H1 (cell line): ENCODE measurements around the gene STX4. TPM values are rescaled to one million over a fixed set of nuclear protein-coding genes. Genes with fewer than 3 reads are reported as not detected.

Experiments used
- CTCF ChIA-PET: fragments of 300-600 bp; sonication (Branson Sonifier 250); formaldehyde crosslinking; loops from one replicate; lab custom pipeline; 2021; ENCODE audit not compliant: partially characterized antibody; lab: Charles Lee
- POLR2A ChIA-PET: fragments of 300-600 bp; sonication (Branson Sonifier 250); formaldehyde crosslinking; loops from one replicate; lab custom pipeline; 2021; ENCODE audit warnings: inconsistent platforms; ENCODE audit not compliant: partially characterized antibody; lab: Charles Lee
- DNase-seq, 2 experiments: peaks; one replicate each; pipeline versions ENCODE4 v3.0.0 to v3.0.0-alpha.2; 2010 to 2022; ENCODE audit warnings: low spot score in 2 of 2, low read depth in 1 of 2, mixed read lengths in 1 of 2
- FAIRE-seq: peaks from 2 replicates; lab custom pipeline; 2011; peaks lifted over from hg19 to GRCh38; lab: Jason Lieb, UNC
- H2AFZ ChIP-seq: 2 replicates; pipeline ENCODE4 v1.8.1; 2012; ENCODE audit warnings: low read length, inconsistent platforms
- H2AK5ac ChIP-seq: 2 replicates; pipeline ENCODE4 v1.6.1; 2013; ENCODE audit warnings: low read depth, low read length
- H2BK120ac ChIP-seq: replicated peaks from 2 replicates; pipeline ENCODE3; 2013; ENCODE audit warnings: low read depth, low read length, inconsistent platforms
- H2BK12ac ChIP-seq: 2 replicates; pipeline ENCODE4 v1.6.1; 2013; ENCODE audit warnings: low read depth, low read length
- H2BK15ac ChIP-seq: 2 replicates; pipeline ENCODE4 v1.6.1; 2013; ENCODE audit warnings: low read length
- H2BK20ac ChIP-seq: 2 replicates; pipeline ENCODE4 v1.6.1; 2013; ENCODE audit warnings: low read length
- H2BK5ac ChIP-seq: 2 replicates; pipeline ENCODE4 v1.6.1; 2013; ENCODE audit warnings: low read depth, low read length
- H3K14ac ChIP-seq: 2 replicates; pipeline ENCODE4 v1.6.1; 2013; ENCODE audit warnings: inconsistent platforms; ENCODE audit not compliant: insufficient read length
- H3K18ac ChIP-seq: 2 replicates; pipeline ENCODE4 v1.6.1; 2013; ENCODE audit warnings: low read length; ENCODE audit errors: extremely low read depth
- H3K23ac ChIP-seq: 2 replicates; pipeline ENCODE4 v1.6.1; 2013; ENCODE audit warnings: inconsistent platforms; ENCODE audit not compliant: insufficient read length
- H3K23me2 ChIP-seq: 2 replicates; pipeline ENCODE4 v1.6.1; 2013; ENCODE audit warnings: low read depth, low read length
- H3K27ac ChIP-seq: 2 replicates; pipeline ENCODE4 v1.6.1; 2011; ENCODE audit warnings: low read depth, low read length, inconsistent platforms
- H3K27me3 ChIP-seq, 4 experiments: replicated peaks in 1 of 4; 1 replicate in 1 of 4; 2 replicates in 3 of 4; pipeline versions ENCODE4 v1.6.1 to v1.8.1; 2011 to 2013; ENCODE audit warnings: low read length in 3 of 4, mild to moderate bottlenecking in 3 of 4, inconsistent platforms in 2 of 4, mixed read lengths in 2 of 4, moderate library complexity in 1 of 4; ENCODE audit not compliant: control insufficient read depth in 3 of 4, insufficient read depth in 3 of 4; ENCODE audit errors: extremely low read depth in 1 of 4
- H3K36me3 ChIP-seq, 4 experiments: 2 replicates each; pipeline versions ENCODE4 v1.6.1 to v1.8.1; 2011 to 2013; ENCODE audit warnings: mild to moderate bottlenecking in 4 of 4, low read length in 3 of 4, moderate library complexity in 2 of 4, control low read depth in 1 of 4, inconsistent platforms in 1 of 4; ENCODE audit not compliant: insufficient read depth in 4 of 4, control insufficient read depth in 2 of 4
- H3K4ac ChIP-seq: replicated peaks from 2 replicates; pipeline ENCODE3; 2013; ENCODE audit warnings: low read length, low read depth, mixed read lengths, inconsistent platforms; ENCODE audit not compliant: insufficient read length
- H3K4me1 ChIP-seq, 4 experiments: replicated peaks in 1 of 4; 1 replicate in 1 of 4; 2 replicates in 3 of 4; pipeline versions ENCODE4 v1.6.1 to v1.8.1; 2011 to 2013; ENCODE audit warnings: low read length in 3 of 4, inconsistent platforms in 2 of 4, mixed read lengths in 1 of 4; ENCODE audit not compliant: insufficient read depth in 4 of 4, control insufficient read depth in 3 of 4
- H3K4me2 ChIP-seq, 2 experiments: 2 replicates each; pipeline versions ENCODE4 v1.6.1 to v1.8.1; 2011 to 2013; ENCODE audit warnings: low read depth in 2 of 2, low read length in 2 of 2, control low read depth in 1 of 2, inconsistent platforms in 1 of 2, mild to moderate bottlenecking in 1 of 2; ENCODE audit not compliant: insufficient read depth in 1 of 2
- H3K4me3 ChIP-seq, 4 experiments: fragments of 200-600, 300-600 bp in 1 of 4; sonication (generic), shearing (Covaris generic), sonication (Bioruptor Twin) in 1 of 4; 2 replicates each; pipeline versions ENCODE4 v1.5.1 to v1.8.1; 2011 to 2016; ENCODE audit warnings: low read length in 4 of 4, low read depth in 3 of 4, control low read depth in 2 of 4, inconsistent platforms in 2 of 4, mild to moderate bottlenecking in 2 of 4, mixed read lengths in 1 of 4, moderate library complexity in 1 of 4; ENCODE audit not compliant: insufficient read depth in 2 of 4; ENCODE audit errors: extremely low read depth in 1 of 4
- H3K56ac ChIP-seq: replicated peaks from 2 replicates; pipeline ENCODE3; 2013; ENCODE audit warnings: low read depth, mild to moderate bottlenecking, mixed read lengths, low read length, inconsistent platforms; ENCODE audit not compliant: insufficient read length
- H3K79me1 ChIP-seq: 2 replicates; pipeline ENCODE4 v1.6.1; 2013; ENCODE audit warnings: low read depth, low read length, control low read depth
- H3K79me2 ChIP-seq, 2 experiments: 2 replicates each; pipeline versions ENCODE4 v1.6.1 to v1.8.1; 2012 to 2013; ENCODE audit warnings: low read length in 2 of 2, mild to moderate bottlenecking in 2 of 2, inconsistent platforms in 1 of 2; ENCODE audit not compliant: insufficient read depth in 2 of 2, control insufficient read depth in 1 of 2
- H3K9ac ChIP-seq, 4 experiments: replicated peaks in 1 of 4; 1 replicate in 1 of 4; 2 replicates in 3 of 4; pipeline versions ENCODE4 v1.6.1 to v1.8.1; 2011 to 2013; ENCODE audit warnings: low read depth in 3 of 4, low read length in 3 of 4, control low read depth in 2 of 4, mild to moderate bottlenecking in 2 of 4, moderate library complexity in 2 of 4, inconsistent platforms in 1 of 4; ENCODE audit errors: extremely low read depth in 1 of 4
- H3K9me3 ChIP-seq, 2 experiments: 2 replicates each; pipeline versions ENCODE4 v1.6.1 to v1.8.1; 2012 to 2013; ENCODE audit warnings: mild to moderate bottlenecking in 2 of 2, moderate library complexity in 2 of 2, control low read depth in 1 of 2, inconsistent platforms in 1 of 2, low read depth in 1 of 2, low read length in 1 of 2, mixed read lengths in 1 of 2; ENCODE audit not compliant: insufficient read depth in 2 of 2
- H4K20me1 ChIP-seq, 2 experiments: replicated peaks in 1 of 2; 2 replicates each; pipeline versions ENCODE3 to v1.8.1; 2011 to 2013; ENCODE audit warnings: inconsistent platforms in 2 of 2, low read length in 2 of 2, mild to moderate bottlenecking in 1 of 2; ENCODE audit not compliant: insufficient read depth in 2 of 2, control insufficient read depth in 1 of 2
- H4K5ac ChIP-seq: 2 replicates; pipeline ENCODE4 v1.6.1; 2013; ENCODE audit warnings: low read length, low read depth, mixed read lengths, inconsistent platforms; ENCODE audit not compliant: insufficient read length
- H4K8ac ChIP-seq: 2 replicates; pipeline ENCODE4 v1.8.0; 2013; ENCODE audit warnings: mild to moderate bottlenecking, moderate library complexity, low read length, inconsistent platforms; ENCODE audit not compliant: insufficient read depth; ENCODE audit errors: extremely low read depth
- H4K91ac ChIP-seq: replicated peaks from 2 replicates; pipeline ENCODE3; 2013; ENCODE audit warnings: low read length, mixed read lengths, inconsistent platforms; ENCODE audit not compliant: insufficient read length
- BACH1 ChIP-seq: IDR thresholded peaks from 2 replicates; pipeline ENCODE4 v1.6.1; 2012; ENCODE audit warnings: low read length, improper control_type of control experiment
- BCL11A ChIP-seq, 2 experiments: IDR thresholded peaks; one replicate each; pipeline ENCODE4 v1.6.1; 2011; ENCODE audit warnings: low read depth in 2 of 2, low read length in 2 of 2, mild to moderate bottlenecking in 2 of 2
- CEBPB ChIP-seq: IDR thresholded peaks from 2 replicates; pipeline ENCODE4 v1.6.1; 2012; ENCODE audit warnings: low read depth, low read length
- CTBP2 ChIP-seq: IDR thresholded peaks from 2 replicates; pipeline ENCODE4 v1.7.0; 2011; ENCODE audit warnings: borderline replicate concordance, mild to moderate bottlenecking, moderate library complexity, mixed read lengths, low read length; ENCODE audit not compliant: insufficient read depth, insufficient read length
- GABPA ChIP-seq: IDR thresholded peaks from 2 replicates; pipeline ENCODE4 v1.6.1; 2011; ENCODE audit warnings: mild to moderate bottlenecking, low read length, moderate library complexity, borderline replicate concordance; ENCODE audit not compliant: insufficient read depth
- NRF1 ChIP-seq: IDR thresholded peaks from 2 replicates; pipeline ENCODE4 v1.6.1; 2011; ENCODE audit warnings: mild to moderate bottlenecking, low read depth, low read length, improper control_type of control experiment
- POU5F1 ChIP-seq: IDR thresholded peaks from 2 replicates; pipeline ENCODE4 v1.6.1; 2011; ENCODE audit warnings: low read depth, mild to moderate bottlenecking, low read length, moderate library complexity
- RNF2 ChIP-seq: fragments of 200-900, 300-1000 bp; sonication (generic); IDR thresholded peaks from 2 replicates; pipeline ENCODE4 v1.7.1; 2016; ENCODE audit warnings: borderline replicate concordance, low read depth, mild to moderate bottlenecking, antibody characterized with exemption, low read length; ENCODE audit not compliant: poor library complexity, severe bottlenecking; ENCODE audit errors: missing control alignments
- SAP30 ChIP-seq: fragments of 300-600 bp; sonication (generic); IDR thresholded peaks from 2 replicates; pipeline ENCODE4 v1.7.1; 2012; ENCODE audit warnings: low read length, moderate library complexity, mild to moderate bottlenecking, inconsistent platforms; ENCODE audit not compliant: insufficient read depth, insufficient replicate concordance
- SP1 ChIP-seq: IDR thresholded peaks from 2 replicates; pipeline ENCODE4 v1.6.1; 2011; ENCODE audit warnings: low read depth, low read length
- SP4 ChIP-seq: IDR thresholded peaks from 2 replicates; pipeline ENCODE4 v1.6.1; 2012; ENCODE audit warnings: low read length, inconsistent platforms
- TAF1 ChIP-seq: IDR thresholded peaks from 2 replicates; pipeline ENCODE4 v1.6.1; 2011; ENCODE audit warnings: mild to moderate bottlenecking, low read depth, low read length
- YY1 ChIP-seq: IDR thresholded peaks from 2 replicates; pipeline ENCODE4 v1.6.1; 2011; ENCODE audit warnings: low read depth, mild to moderate bottlenecking, low read length
- WGBS, 2 experiments: shearing (Covaris generic) in 1 of 2; methylation state at CpG; one replicate each; pipeline versions ENCODE4 v1.1.6 to v1.1.7; 2013 to 2015; ENCODE audit warnings: low lambda C conversion rate in 2 of 2, mixed read lengths in 2 of 2, inconsistent platforms in 1 of 2, low coverage in 1 of 2, missing lambda C conversion rate in 1 of 2; ENCODE audit not compliant: insufficient replicate concordance in 2 of 2, insufficient coverage in 1 of 2, insufficient read length in 1 of 2; ENCODE audit errors: extremely low coverage in 1 of 2, missing lambda C conversion rate in 1 of 2; 5-methylcytosine and 5-hydroxymethylcytosine counted together
- polyA plus RNA-seq, 7 experiments: library from polyadenylated mRNA; depleted of rRNA in 3 of 7; stranded (reverse) in 5 of 7; unstranded in 2 of 7; fragments of >200 nt in 5 of 7; fragments of 200-250 nt in 2 of 7; gene quantifications; 1 replicate in 5 of 7; 2 replicates in 1 of 7; 4 replicates in 1 of 7; pipeline versions ENCODE4 v1.2.1 to v1.2.3, GENCODE V29; 2011 to 2013; ENCODE audit warnings: missing spikeins in 2 of 7, mixed read lengths in 2 of 7
- total RNA-seq: library from RNA; stranded (reverse); fragmentation: NEBNext Ultra II Directional; extraction: Animal tissue kit (Norgen Biotek cat#: 25700); gene quantifications from 2 replicates; pipeline ENCODE4 v1.2.1, GENCODE V29; 2021
- TF ChIP-seq, protein P1 (sequence below): IDR thresholded peaks from 2 replicates; pipeline ENCODE4 v1.6.1; 2011; ENCODE audit warnings: low read length, improper control_type of control experiment

The STX4 gene
- total and polyA plus RNA-seq, 2 of the 8 experiments (the other 6 are each of a cell fraction or from before 2014, with no cell fraction given), result 25.8 to 32.3 TPM

DNA sequence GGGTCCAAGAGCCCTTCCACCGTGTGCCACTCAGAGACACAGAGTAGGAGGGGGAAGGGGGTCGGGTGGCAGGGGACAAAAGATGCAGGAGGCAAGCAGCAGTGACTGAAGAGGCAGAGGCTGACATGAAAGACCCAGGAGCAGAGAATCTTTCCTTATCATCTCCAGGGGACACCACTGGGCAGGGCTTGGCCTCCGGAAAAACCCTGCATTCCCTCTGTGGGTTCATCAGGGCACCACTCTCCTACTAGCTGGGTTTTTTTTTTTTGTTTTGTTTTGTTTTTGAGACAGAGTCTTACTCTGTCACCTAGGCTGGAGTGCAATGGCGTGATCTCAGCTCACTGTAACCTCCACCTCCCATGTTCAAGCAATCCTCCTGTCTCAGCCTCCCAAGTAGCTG is 2.1 kb upstream of the STX4 start:
- WGBS, 2 experiments, result 87% methylated on average over 4 of the region's 4 CpGs; no CpG with 5 or more reads in 1 of the 2 experiments
- FAIRE-seq (no peak), DNase-seq (no peak)
- Histone ChIP-seq H2BK120ac (no peak overlapping the region), H3K27me3 (no peaks in the 10 kb centered on the region), H4K8ac (no peak overlapping the region), H2AFZ (no peak overlapping the region), H3K4me2 (no peak overlapping the region), H2BK20ac (no peak overlapping the region), H3K4me3 (no peak overlapping the region), H2AK5ac (no peak overlapping the region), H3K79me1 (no peaks in the 10 kb centered on the region), H3K18ac (no peak overlapping the region), H2BK5ac (no peak overlapping the region), H3K4ac (no peak overlapping the region), H4K20me1 (peaks cover 0 to 4% of the 10 kb centered on the region in 2 experiments), H2BK12ac (no peak overlapping the region), H2BK15ac (no peak overlapping the region), H3K56ac (no peak overlapping the region), H3K23me2 (peaks cover 12% of the 10 kb centered on the region; the same call in 1 of the 2 replicates), H3K79me2 (no peaks in the 10 kb centered on the region), H3K27ac (no peak overlapping the region), H4K91ac (no peak overlapping the region), H3K4me1 (peaks cover 0 to 4% (median 2%) of the 10 kb centered on the region in 4 experiments; a peak in 4 of 7 replicates), H3K36me3 (no peaks in the 10 kb centered on the region), H3K9me3 (no peaks in the 10 kb centered on the region), H4K5ac (no peak overlapping the region), H3K14ac (no peak overlapping the region), H3K9ac (no peak overlapping the region), H3K23ac (no peak overlapping the region)
- CTCF ChIA-PET, result interaction anchor here (0.6 to 2.1 kb wide), 5 partner anchors 11 to 551 kb away, joined by 3 to 8 read pairs (median 4); no protein-coding TSS in a partner anchor
- POLR2A ChIA-PET, result no interaction called here
- TF ChIP-seq SP1 (no peak), SP4 (no peak), BCL11A (IDR thresholded peaks at IDR 0.05; ENCODE audit: low read depth in 2 of 2, low read length in 2 of 2) (no peak), CEBPB (no peak), GABPA (no peak), YY1 (no peak), SAP30 (no peak), BACH1 (no peak), POU5F1 (no peak), CTBP2 (no peak), RNF2 (no peak), TAF1 (no peak), NRF1 (no peak)
- TF ChIP-seq, protein P1, sequence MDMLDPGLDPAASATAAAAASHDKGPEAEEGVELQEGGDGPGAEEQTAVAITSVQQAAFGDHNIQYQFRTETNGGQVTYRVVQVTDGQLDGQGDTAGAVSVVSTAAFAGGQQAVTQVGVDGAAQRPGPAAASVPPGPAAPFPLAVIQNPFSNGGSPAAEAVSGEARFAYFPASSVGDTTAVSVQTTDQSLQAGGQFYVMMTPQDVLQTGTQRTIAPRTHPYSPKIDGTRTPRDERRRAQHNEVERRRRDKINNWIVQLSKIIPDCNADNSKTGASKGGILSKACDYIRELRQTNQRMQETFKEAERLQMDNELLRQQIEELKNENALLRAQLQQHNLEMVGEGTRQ, result no peak
